ENCODE data around the gene BPIFB1. TPM values are rescaled to one million over a fixed set of nuclear protein-coding genes. Genes with fewer than 3 reads are reported as not detected.

The BPIFB1 gene
- polyA plus RNA-seq, 1 donor (not counting 4 experiments of a cell fraction or from before 2014, with no cell fraction given) = not detected

DNA sequence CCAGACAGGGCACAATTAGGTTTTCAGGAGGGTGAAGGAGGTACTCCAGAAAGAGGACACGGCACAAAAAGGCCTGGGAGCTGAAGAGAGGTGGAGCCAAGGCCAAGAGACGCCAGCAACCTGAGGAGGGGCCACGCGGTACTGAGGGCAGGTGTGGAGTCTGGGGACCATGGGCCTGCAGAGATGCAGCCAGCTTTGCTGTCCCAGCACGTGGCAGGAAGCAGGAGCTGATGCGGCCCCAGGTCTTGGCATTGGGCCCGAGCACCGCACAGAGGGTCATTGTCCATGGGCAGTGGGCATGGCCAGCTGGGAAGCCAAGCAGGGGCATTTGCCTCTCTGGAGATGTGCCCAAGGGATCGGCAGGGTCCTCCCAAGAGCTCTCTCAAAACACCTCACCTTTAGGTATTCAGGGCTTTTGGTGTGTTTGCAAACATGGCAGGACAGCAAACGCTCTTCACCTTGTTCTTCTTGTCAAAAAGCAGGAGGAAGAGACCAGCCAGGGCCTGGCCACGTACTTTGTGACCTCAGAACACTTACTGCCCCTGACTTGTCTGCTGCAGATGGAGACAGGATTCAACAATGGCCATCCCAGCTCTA lies 1.4 kb upstream of the BPIFB1 start:
- DNase-seq (ENCODE audit: low read depth, low spot score) = no peak
- Histone ChIP-seq H3K27me3 (ENCODE audit: control insufficient read depth, extremely low read depth, insufficient read depth, low read length) (peaks cover 11% of the 10 kb centered on the region), H3K4me1 (ENCODE audit: control insufficient read depth, extremely low read depth, insufficient read depth, low read length) (no peaks in the 10 kb centered on the region), H3K4me3 (ENCODE audit: control insufficient read depth in 2 of 3, extremely low read depth in 1 of 3, insufficient read depth in 2 of 3, low read depth in 1 of 3, low read length in 3 of 3) (no peak overlapping the region), H3K9ac (ENCODE audit: control insufficient read depth, extremely low read depth, insufficient read depth, low read length) (no peak overlapping the region), H3K79me2 (ENCODE audit: control insufficient read depth, insufficient read depth, low read length) (no peaks in the 10 kb centered on the region), H3K4me2 (ENCODE audit: control insufficient read depth, extremely low read depth, insufficient read depth, low read depth, low read length) (no peak overlapping the region), H3K27ac (ENCODE audit: control insufficient read depth, insufficient read depth, low read length) (no peak overlapping the region), H3K9me1 (ENCODE audit: control insufficient read depth, extremely low read depth, insufficient read depth, low read length) (no peaks in the 10 kb centered on the region), H3K9me3 (ENCODE audit: control insufficient read depth, low read depth, low read length) (no peaks in the 10 kb centered on the region), H2AFZ (ENCODE audit: control insufficient read depth, low read length) (no peak overlapping the region), H4K20me1 (ENCODE audit: control insufficient read depth, extremely low read depth, insufficient read depth, low read length) (no peaks in the 10 kb centered on the region), H3K36me3 (ENCODE audit: control insufficient read depth in 2 of 2, extremely low read depth in 1 of 2, insufficient read depth in 2 of 2, low read length in 2 of 2) (no peaks in the 10 kb centered on the region)
- FAIRE-seq = no peak
- dilution Hi-C loops (cut with MboI; ENCODE audit: extremely low pct_ligation_motif_present, low sequenced_read_pairs) = no loop called here
- TF ChIP-seq, protein P1, sequence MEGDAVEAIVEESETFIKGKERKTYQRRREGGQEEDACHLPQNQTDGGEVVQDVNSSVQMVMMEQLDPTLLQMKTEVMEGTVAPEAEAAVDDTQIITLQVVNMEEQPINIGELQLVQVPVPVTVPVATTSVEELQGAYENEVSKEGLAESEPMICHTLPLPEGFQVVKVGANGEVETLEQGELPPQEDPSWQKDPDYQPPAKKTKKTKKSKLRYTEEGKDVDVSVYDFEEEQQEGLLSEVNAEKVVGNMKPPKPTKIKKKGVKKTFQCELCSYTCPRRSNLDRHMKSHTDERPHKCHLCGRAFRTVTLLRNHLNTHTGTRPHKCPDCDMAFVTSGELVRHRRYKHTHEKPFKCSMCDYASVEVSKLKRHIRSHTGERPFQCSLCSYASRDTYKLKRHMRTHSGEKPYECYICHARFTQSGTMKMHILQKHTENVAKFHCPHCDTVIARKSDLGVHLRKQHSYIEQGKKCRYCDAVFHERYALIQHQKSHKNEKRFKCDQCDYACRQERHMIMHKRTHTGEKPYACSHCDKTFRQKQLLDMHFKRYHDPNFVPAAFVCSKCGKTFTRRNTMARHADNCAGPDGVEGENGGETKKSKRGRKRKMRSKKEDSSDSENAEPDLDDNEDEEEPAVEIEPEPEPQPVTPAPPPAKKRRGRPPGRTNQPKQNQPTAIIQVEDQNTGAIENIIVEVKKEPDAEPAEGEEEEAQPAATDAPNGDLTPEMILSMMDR (optimal IDR thresholded peaks at IDR 0.05 in 1 of 3, IDR thresholded peaks at IDR 0.05 in 1 of 3, conservative IDR thresholded peaks at IDR 0.05 in 1 of 3; ENCODE audit: extremely low read depth in 1 of 3, insufficient read depth in 2 of 3, low read length in 3 of 3) = no peak
- TF ChIP-seq EZH2 (IDR thresholded peaks at IDR 0.05; ENCODE audit: low read length) = no peak

GRCh38 chr20:33282196-33282934 lies 649 bp upstream of the BPIFB1 start:
- no peak for DNase-seq (ENCODE audit: low read depth, low spot score)
- no peak overlapping the region for H3K4me2 ChIP-seq (ENCODE audit: control insufficient read depth, extremely low read depth, insufficient read depth, low read depth, low read length)
- no peaks in the 10 kb centered on the region for H3K9me1 ChIP-seq (ENCODE audit: control insufficient read depth, extremely low read depth, insufficient read depth, low read length)
- no peak overlapping the region for H3K9ac ChIP-seq (ENCODE audit: control insufficient read depth, extremely low read depth, insufficient read depth, low read length)
- H3K9me3 ChIP-seq (ENCODE audit: control insufficient read depth, low read depth, low read length) = no peaks in the 10 kb centered on the region
- H4K20me1 ChIP-seq (ENCODE audit: control insufficient read depth, extremely low read depth, insufficient read depth, low read length) = no peaks in the 10 kb centered on the region
- no peak overlapping the region for H3K27ac ChIP-seq (ENCODE audit: control insufficient read depth, insufficient read depth, low read length)
- H3K79me2 ChIP-seq (ENCODE audit: control insufficient read depth, insufficient read depth, low read length) = no peaks in the 10 kb centered on the region
- no peak for TF ChIP-seq EZH2 (IDR thresholded peaks at IDR 0.05; ENCODE audit: low read length)
- TF ChIP-seq, protein P1 (optimal IDR thresholded peaks at IDR 0.05 in 1 of 3, IDR thresholded peaks at IDR 0.05 in 1 of 3, conservative IDR thresholded peaks at IDR 0.05 in 1 of 3; ENCODE audit: extremely low read depth in 1 of 3, insufficient read depth in 2 of 3, low read length in 3 of 3) = no peak
- dilution Hi-C loops (cut with MboI; ENCODE audit: extremely low pct_ligation_motif_present, low sequenced_read_pairs) = no loop called here
- no peak overlapping the region for H3K4me3 ChIP-seq (ENCODE audit: control insufficient read depth in 2 of 3, extremely low read depth in 1 of 3, insufficient read depth in 2 of 3, low read depth in 1 of 3, low read length in 3 of 3)
- no peaks in the 10 kb centered on the region for H3K36me3 ChIP-seq (ENCODE audit: control insufficient read depth in 2 of 2, extremely low read depth in 1 of 2, insufficient read depth in 2 of 2, low read length in 2 of 2)
- H3K27me3 ChIP-seq (ENCODE audit: control insufficient read depth, extremely low read depth, insufficient read depth, low read length) = peaks cover 14% of the 10 kb centered on the region
- no peak for FAIRE-seq
- H2AFZ ChIP-seq (ENCODE audit: control insufficient read depth, low read length) = no peak overlapping the region
- H3K4me1 ChIP-seq (ENCODE audit: control insufficient read depth, extremely low read depth, insufficient read depth, low read length) = no peaks in the 10 kb centered on the region
